Activated T-cell treated with anti-CD3 and anti-CD28 coated beads, Interleukin-2, amount 50 U/mL, for 72 hours (primary cell): ENCODE data around the gene GARIN5B. TPM values are rescaled to one million over a fixed set of nuclear protein-coding genes. Genes with fewer than 3 reads are reported as not detected.

Experiments used
- ATAC-seq, 2 donors: fragments of 150-1000 bp; cut with Tn5 transposase; replicated peaks in 1 of 2; 2 replicates each; pipeline ENCODE4 v1.10.0; 2021; ENCODE audit warnings: moderate library complexity in 2 of 2, mild to moderate bottlenecking in 1 of 2
- DNase-seq, 2 donors: peaks; one replicate each; pipeline ENCODE4 v3.0.0; 2021 to 2022; ENCODE audit warnings: mixed read lengths in 1 of 2
- H3K27ac Mint-ChIP-seq: one replicate; pipeline ENCODE4 v1.8.0; 2022; ENCODE audit warnings: mild to moderate bottlenecking, moderate library complexity, mixed read lengths
- H3K27me3 Mint-ChIP-seq: one replicate; pipeline ENCODE4 v1.8.0; 2022; ENCODE audit warnings: low read depth, mixed read lengths
- H3K36me3 Mint-ChIP-seq, 2 donors: one replicate each; pipeline ENCODE4 v1.8.0; 2022; ENCODE audit warnings: mixed read lengths in 2 of 2, mild to moderate bottlenecking in 1 of 2; ENCODE audit not compliant: insufficient read depth in 2 of 2
- H3K4me1 Mint-ChIP-seq: one replicate; pipeline ENCODE4 v1.8.0; 2022; ENCODE audit warnings: low read depth, mixed read lengths
- H3K4me3 Mint-ChIP-seq, 2 donors: one replicate each; pipeline ENCODE4 v1.8.0; 2022; ENCODE audit warnings: mild to moderate bottlenecking in 2 of 2, mixed read lengths in 2 of 2, moderate library complexity in 2 of 2
- H3K9me3 Mint-ChIP-seq, 2 donors: one replicate each; pipeline ENCODE4 v1.8.0; 2022; ENCODE audit warnings: mixed read lengths in 2 of 2
- total RNA-seq, 2 donors: library from RNA; stranded (reverse); gene quantifications; one replicate each; pipeline ENCODE4 v1.2.3, GENCODE V29; 2022

GARIN5B gene
- total RNA-seq, 2 donors from 2014 or later: 0.07 TPM; not detected in 1

- peaks cover 47% of the 10 kb centered on the region for H3K27me3 Mint-ChIP-seq
- no peaks in the 10 kb centered on the region for H3K36me3 Mint-ChIP-seq
- no peaks in the 10 kb centered on the region for H3K9me3 Mint-ChIP-seq
- peaks cover 18% of the 10 kb centered on the region for H3K4me1 Mint-ChIP-seq
- DNase-seq (no peak), ATAC-seq (no peak)
- peak overlapping the region in 1 of 2 donors; percentile 15 for H3K4me3 Mint-ChIP-seq
- no peak overlapping the region for H3K27ac Mint-ChIP-seq
Observed at GRCh38 chr19:55355213-55355821, 7.7 kb downstream of the GARIN5B start.

- peak; percentile 15 to 18 for ATAC-seq
- DNase-seq: no peak
- Mint-ChIP-seq H3K4me1 (peaks cover 18% of the 10 kb centered on the region), H3K4me3 (peak within 1 kb of the TSS; percentile 83 to 86), H3K27ac (no peak within 1 kb of the TSS), H3K27me3 (peaks cover 47% of the 10 kb centered on the region), H3K36me3 (no peaks in the 10 kb centered on the region), H3K9me3 (no peaks in the 10 kb centered on the region)
Observed at GRCh38 chr19:55354698-55355212, 8.3 kb downstream of the GARIN5B start, which contains the start of gene COX6B2. Gene COX6B2 (minus strand): TSS chr19:55354719. CDS start chr19:55354521, 198 bp downstream.

- peak; percentile 72 to 77 for DNase-seq
- Mint-ChIP-seq H3K4me1 (peaks cover 18% of the 10 kb centered on the region), H3K36me3 (no peaks in the 10 kb centered on the region), H3K4me3 (peak overlapping the region; percentile 83 to 86), H3K27me3 (peaks cover 47% of the 10 kb centered on the region), H3K9me3 (no peaks in the 10 kb centered on the region), H3K27ac (no peak overlapping the region)
- peak; percentile 85 to 88 for ATAC-seq
Observed at GRCh38 chr19:55353803-55354697, 9.0 kb downstream of the GARIN5B start.

GRCh38 chr19:55353356-55353802 is 9.7 kb downstream of the GARIN5B start:
- Mint-ChIP-seq H3K27ac (no peak overlapping the region), H3K9me3 (no peaks in the 10 kb centered on the region), H3K36me3 (no peaks in the 10 kb centered on the region), H3K4me3 (peak overlapping the region; percentile 83 to 86), H3K4me1 (peaks cover 18% of the 10 kb centered on the region), H3K27me3 (peaks cover 47% of the 10 kb centered on the region)
- ATAC-seq (peak in 1 of 2 donors; percentile 5), DNase-seq (no peak)

GRCh38 chr19:55352549-55353145 is 10.4 kb downstream of the GARIN5B start:
- DNase-seq (no peak), ATAC-seq (no peak)
- H3K27ac Mint-ChIP-seq: peak overlapping the region; percentile 30
- H3K36me3 Mint-ChIP-seq: no peaks in the 10 kb centered on the region
- H3K27me3 Mint-ChIP-seq: peaks cover 47% of the 10 kb centered on the region
- H3K4me1 Mint-ChIP-seq: peaks cover 18% of the 10 kb centered on the region
- H3K9me3 Mint-ChIP-seq: no peaks in the 10 kb centered on the region
- H3K4me3 Mint-ChIP-seq: peak overlapping the region; percentile 83 to 86

GRCh38 chr19:55352040-55352439 is 11.0 kb downstream of the GARIN5B start:
- H3K9me3 Mint-ChIP-seq: no peaks in the 10 kb centered on the region
- H3K27ac Mint-ChIP-seq: no peak overlapping the region
- ATAC-seq (no peak), DNase-seq (no peak)
- H3K36me3 Mint-ChIP-seq: no peaks in the 10 kb centered on the region
- H3K4me1 Mint-ChIP-seq: peaks cover 18% of the 10 kb centered on the region
- H3K4me3 Mint-ChIP-seq: no peak overlapping the region
- H3K27me3 Mint-ChIP-seq: peaks cover 42% of the 10 kb centered on the region

- no peak overlapping the region for H3K27ac Mint-ChIP-seq
- DNase-seq: no peak
- H3K4me3 Mint-ChIP-seq: no peak overlapping the region
- peaks cover 33% of the 10 kb centered on the region for H3K27me3 Mint-ChIP-seq
- H3K36me3 Mint-ChIP-seq: no peaks in the 10 kb centered on the region
- no peaks in the 10 kb centered on the region for H3K9me3 Mint-ChIP-seq
- no peak for ATAC-seq
- H3K4me1 Mint-ChIP-seq: peaks cover 18% of the 10 kb centered on the region
Observed at GRCh38 chr19:55350620-55351315, 12.3 kb downstream of the GARIN5B start.

- Mint-ChIP-seq H3K27ac (no peak overlapping the region), H3K36me3 (no peaks in the 10 kb centered on the region), H3K9me3 (no peaks in the 10 kb centered on the region), H3K27me3 (peaks cover 26% of the 10 kb centered on the region), H3K4me3 (no peak overlapping the region), H3K4me1 (peaks cover 11% of the 10 kb centered on the region)
- DNase-seq (no peak), ATAC-seq (no peak)
Observed at GRCh38 chr19:55348317-55349034, 14.6 kb downstream of the GARIN5B start.

- peaks cover 17% of the 10 kb centered on the region for H3K27me3 Mint-ChIP-seq
- peaks cover 0 to 3% of the 10 kb centered on the region in 2 donors for H3K36me3 Mint-ChIP-seq
- H3K4me3 Mint-ChIP-seq: no peak overlapping the region
- DNase-seq: no peak
- ATAC-seq: no peak
- no peak overlapping the region for H3K27ac Mint-ChIP-seq
- H3K4me1 Mint-ChIP-seq: peaks cover 2% of the 10 kb centered on the region
- no peaks in the 10 kb centered on the region for H3K9me3 Mint-ChIP-seq
Observed at GRCh38 chr19:55347442-55348009, 15.5 kb downstream of the GARIN5B start.

GRCh38 chr19:55346725-55347441 is 16.2 kb downstream of the GARIN5B start:
- ATAC-seq: peak in 1 of 2 donors; percentile 27
- Mint-ChIP-seq H3K36me3 (peaks cover 0 to 3% of the 10 kb centered on the region in 2 donors), H3K27ac (no peak overlapping the region), H3K4me3 (no peak overlapping the region), H3K9me3 (no peaks in the 10 kb centered on the region), H3K27me3 (peaks cover 11% of the 10 kb centered on the region), H3K4me1 (no peaks in the 10 kb centered on the region)
- DNase-seq: no peak
